ENCODE measurements around the gene AKR1E2.

The AKR1E2 gene

DNA sequence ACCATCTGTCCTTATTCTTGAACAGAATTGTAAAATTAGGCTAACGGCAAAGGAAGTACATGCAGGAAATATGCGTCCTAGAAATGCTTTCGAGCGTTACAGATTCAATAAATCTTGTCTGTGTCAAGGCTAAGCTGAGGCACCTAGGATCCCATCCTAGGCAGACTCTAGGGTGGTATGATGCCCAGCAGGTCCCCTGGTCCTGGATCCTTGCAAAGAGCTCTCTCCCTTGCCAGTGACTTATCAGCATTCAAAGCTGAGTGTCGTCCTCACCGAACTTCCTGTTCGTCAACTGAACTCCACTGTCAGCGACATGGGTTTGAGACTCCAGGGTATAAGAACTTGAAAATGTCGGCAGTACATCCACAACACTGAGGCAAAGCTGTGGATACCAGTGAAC, 61.5 kb downstream of the AKR1E2 start:
- Histone ChIP-seq H3K9ac (no peak overlapping the region), H3K4me1 (ENCODE audit: low read depth, poor library complexity, severe bottlenecking) (no peaks in the 10 kb centered on the region), H3K27ac (no peak overlapping the region), H3K4me3 (IDR thresholded peaks at IDR 0.05; ENCODE audit: insufficient read depth, low read depth, low read length) (no peak overlapping the region), H3K4me2 (no peak overlapping the region), H2AFZ (ENCODE audit: low read depth) (no peak overlapping the region), H3K36me3 (ENCODE audit: insufficient read depth) (no peaks in the 10 kb centered on the region), H4K20me1 (ENCODE audit: insufficient read depth) (no peaks in the 10 kb centered on the region), H3K27me3 (ENCODE audit: insufficient read depth, low read depth) (no peaks in the 10 kb centered on the region), H3K79me2 (ENCODE audit: insufficient read depth, low read depth) (no peaks in the 10 kb centered on the region)
- TF ChIP-seq, protein P1, sequence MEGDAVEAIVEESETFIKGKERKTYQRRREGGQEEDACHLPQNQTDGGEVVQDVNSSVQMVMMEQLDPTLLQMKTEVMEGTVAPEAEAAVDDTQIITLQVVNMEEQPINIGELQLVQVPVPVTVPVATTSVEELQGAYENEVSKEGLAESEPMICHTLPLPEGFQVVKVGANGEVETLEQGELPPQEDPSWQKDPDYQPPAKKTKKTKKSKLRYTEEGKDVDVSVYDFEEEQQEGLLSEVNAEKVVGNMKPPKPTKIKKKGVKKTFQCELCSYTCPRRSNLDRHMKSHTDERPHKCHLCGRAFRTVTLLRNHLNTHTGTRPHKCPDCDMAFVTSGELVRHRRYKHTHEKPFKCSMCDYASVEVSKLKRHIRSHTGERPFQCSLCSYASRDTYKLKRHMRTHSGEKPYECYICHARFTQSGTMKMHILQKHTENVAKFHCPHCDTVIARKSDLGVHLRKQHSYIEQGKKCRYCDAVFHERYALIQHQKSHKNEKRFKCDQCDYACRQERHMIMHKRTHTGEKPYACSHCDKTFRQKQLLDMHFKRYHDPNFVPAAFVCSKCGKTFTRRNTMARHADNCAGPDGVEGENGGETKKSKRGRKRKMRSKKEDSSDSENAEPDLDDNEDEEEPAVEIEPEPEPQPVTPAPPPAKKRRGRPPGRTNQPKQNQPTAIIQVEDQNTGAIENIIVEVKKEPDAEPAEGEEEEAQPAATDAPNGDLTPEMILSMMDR (conservative IDR thresholded peaks at IDR 0.05; ENCODE audit: low read depth, low read length) = no peak

DNA sequence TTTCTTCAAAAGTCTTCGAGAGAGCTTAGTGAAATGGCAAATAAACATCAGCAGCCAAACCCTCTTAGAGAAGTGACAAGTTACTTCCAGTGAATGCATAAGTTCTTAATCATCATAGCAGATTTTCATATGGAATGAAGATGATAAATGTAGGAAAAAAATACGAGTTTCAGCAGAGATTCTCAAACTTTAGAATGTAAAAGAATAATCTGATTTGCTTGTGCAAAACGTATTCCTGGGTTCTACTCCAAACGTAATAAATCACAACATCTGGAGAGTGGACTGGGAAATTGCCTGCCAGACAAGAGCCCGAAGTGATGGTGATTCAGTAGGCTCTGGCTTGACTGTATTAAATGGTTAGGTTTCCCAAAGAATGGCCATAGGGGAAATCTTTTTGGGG, 62.2 kb downstream of the AKR1E2 start:
- no peak overlapping the region for H3K27ac ChIP-seq
- H3K4me1 ChIP-seq (ENCODE audit: low read depth, poor library complexity, severe bottlenecking) = no peaks in the 10 kb centered on the region
- H3K4me2 ChIP-seq = no peak overlapping the region
- no peaks in the 10 kb centered on the region for H3K36me3 ChIP-seq (ENCODE audit: insufficient read depth)
- TF ChIP-seq, protein P1 (conservative IDR thresholded peaks at IDR 0.05; ENCODE audit: low read depth, low read length) = no peak
- H2AFZ ChIP-seq (ENCODE audit: low read depth) = no peak overlapping the region
- no peaks in the 10 kb centered on the region for H4K20me1 ChIP-seq (ENCODE audit: insufficient read depth)
- no peak overlapping the region for H3K4me3 ChIP-seq (IDR thresholded peaks at IDR 0.05; ENCODE audit: insufficient read depth, low read depth, low read length)
- no peaks in the 10 kb centered on the region for H3K79me2 ChIP-seq (ENCODE audit: insufficient read depth, low read depth)
- H3K27me3 ChIP-seq (ENCODE audit: insufficient read depth, low read depth) = no peaks in the 10 kb centered on the region
- H3K9ac ChIP-seq = no peak overlapping the region

DNA sequence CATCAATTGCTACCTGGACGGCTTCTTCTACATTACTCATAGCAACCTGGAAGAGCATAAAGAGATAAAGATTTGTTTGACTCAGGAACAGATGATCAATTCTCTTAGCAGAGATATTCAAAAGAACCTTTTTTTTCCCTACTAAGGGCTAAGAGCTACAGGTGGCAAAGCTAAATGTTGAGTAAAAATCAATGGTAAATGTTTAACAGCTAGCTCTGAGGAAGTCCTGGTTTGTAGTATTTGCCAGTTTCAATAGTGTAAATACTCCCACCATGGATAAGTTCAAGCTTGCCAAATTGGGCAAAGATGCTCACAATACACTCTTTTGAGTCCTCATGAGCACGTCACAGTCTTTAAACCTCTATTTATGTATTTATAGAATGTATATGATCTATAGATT, 64.0 kb downstream of the AKR1E2 start:
- Histone ChIP-seq H3K9ac (no peak overlapping the region), H3K27me3 (ENCODE audit: insufficient read depth, low read depth) (no peaks in the 10 kb centered on the region)

DNA sequence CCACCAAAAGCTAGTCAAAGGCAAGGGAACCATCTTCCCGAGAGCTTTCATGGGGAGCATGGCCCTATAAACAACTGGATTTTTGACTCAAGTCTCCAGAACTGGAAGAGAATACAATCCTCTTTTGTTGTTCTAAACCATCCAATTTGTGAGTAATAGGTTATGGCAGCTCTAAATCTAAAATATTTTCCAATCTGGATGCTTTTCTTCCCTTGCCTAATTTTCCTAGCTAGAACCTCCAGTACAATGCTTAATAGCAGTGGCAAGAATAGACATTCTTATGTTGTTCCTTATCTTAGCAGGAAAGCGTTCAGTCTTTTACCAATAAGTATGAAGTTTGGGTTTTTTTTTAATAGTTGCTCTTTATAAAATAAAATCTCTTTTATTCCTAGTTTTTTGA, 66.7 kb downstream of the AKR1E2 start:
- no peaks in the 10 kb centered on the region for H3K4me1 ChIP-seq (ENCODE audit: low read depth, poor library complexity, severe bottlenecking)
- H3K27me3 ChIP-seq (ENCODE audit: insufficient read depth, low read depth) = no peaks in the 10 kb centered on the region
- H2AFZ ChIP-seq (ENCODE audit: low read depth) = no peak overlapping the region
- H3K27ac ChIP-seq = no peak overlapping the region
- no peaks in the 10 kb centered on the region for H3K36me3 ChIP-seq (ENCODE audit: insufficient read depth)
- no peaks in the 10 kb centered on the region for H3K79me2 ChIP-seq (ENCODE audit: insufficient read depth, low read depth)
- H3K9ac ChIP-seq = no peak overlapping the region
- TF ChIP-seq, protein P1 (conservative IDR thresholded peaks at IDR 0.05; ENCODE audit: low read depth, low read length) = no peak
- no peak overlapping the region for H3K4me2 ChIP-seq
- no peak overlapping the region for H3K4me3 ChIP-seq (IDR thresholded peaks at IDR 0.05; ENCODE audit: insufficient read depth, low read depth, low read length)
- no peaks in the 10 kb centered on the region for H4K20me1 ChIP-seq (ENCODE audit: insufficient read depth)

More for the DNA sequence above, 64.0 kb downstream of the AKR1E2 start:
- Histone ChIP-seq H3K4me3 (IDR thresholded peaks at IDR 0.05; ENCODE audit: insufficient read depth, low read depth, low read length) (no peak overlapping the region), H4K20me1 (ENCODE audit: insufficient read depth) (no peaks in the 10 kb centered on the region), H3K4me2 (no peak overlapping the region), H2AFZ (ENCODE audit: low read depth) (no peak overlapping the region), H3K79me2 (ENCODE audit: insufficient read depth, low read depth) (no peaks in the 10 kb centered on the region), H3K4me1 (ENCODE audit: low read depth, poor library complexity, severe bottlenecking) (no peaks in the 10 kb centered on the region), H3K27ac (no peak overlapping the region), H3K36me3 (ENCODE audit: insufficient read depth) (no peaks in the 10 kb centered on the region)
- TF ChIP-seq, protein P1 (conservative IDR thresholded peaks at IDR 0.05; ENCODE audit: low read depth, low read length) = no peak
